Stimulated activated CD8-positive, alpha-beta memory T cell treated with anti-CD3 and anti-CD28 coated beads, Interleukin-4, amount 100 ng/mL, for 4 hours (primary cell): ENCODE data around the gene OLFML2B.
"Not testable (repeated sequence)": the region's sequence is repeated elsewhere in the genome, so short reads cannot be mapped to it uniquely, and the experiment has no call there.

Experiments
- DNase-seq, 2 donors: peaks; one replicate each; pipeline ENCODE4 v3.0.0-alpha.2; 2020; ENCODE audit warnings: low read depth in 2 of 2, low spot score in 1 of 2

Gene OLFML2B

GRCh38 chr1:162023547-162024501 lies at the start of gene OLFML2B:
TSS of gene OLFML2B (minus strand) at chr1:162023869. CDS start at chr1:162023430, 439 bp downstream.
- DNase-seq, result no peak

- DNase-seq, result no peak
Observed at GRCh38 chr1:162072740-162073139, 49.1 kb upstream of the OLFML2B start.

DNA sequence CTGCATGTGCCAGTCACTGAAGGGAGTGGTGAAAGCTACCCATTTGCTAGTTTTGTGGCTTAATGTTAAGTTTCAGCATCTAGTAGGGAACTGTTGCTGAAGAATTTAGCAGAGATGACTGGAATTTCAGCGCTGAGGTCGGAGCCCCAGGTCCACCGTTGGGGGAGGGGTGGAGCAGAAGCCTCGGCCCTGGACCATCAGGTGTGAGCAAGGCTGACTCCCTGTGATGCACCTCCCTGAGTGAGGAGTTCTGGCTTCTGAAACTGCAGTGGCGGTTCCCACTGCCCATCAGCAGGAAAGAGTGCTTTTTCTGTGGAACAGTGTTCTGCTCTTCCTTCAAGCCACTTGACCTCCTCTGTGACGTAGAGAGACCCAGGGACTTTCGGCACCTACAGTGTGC lies 47.2 kb upstream of the OLFML2B start:
- DNase-seq, result no peak

DNA sequence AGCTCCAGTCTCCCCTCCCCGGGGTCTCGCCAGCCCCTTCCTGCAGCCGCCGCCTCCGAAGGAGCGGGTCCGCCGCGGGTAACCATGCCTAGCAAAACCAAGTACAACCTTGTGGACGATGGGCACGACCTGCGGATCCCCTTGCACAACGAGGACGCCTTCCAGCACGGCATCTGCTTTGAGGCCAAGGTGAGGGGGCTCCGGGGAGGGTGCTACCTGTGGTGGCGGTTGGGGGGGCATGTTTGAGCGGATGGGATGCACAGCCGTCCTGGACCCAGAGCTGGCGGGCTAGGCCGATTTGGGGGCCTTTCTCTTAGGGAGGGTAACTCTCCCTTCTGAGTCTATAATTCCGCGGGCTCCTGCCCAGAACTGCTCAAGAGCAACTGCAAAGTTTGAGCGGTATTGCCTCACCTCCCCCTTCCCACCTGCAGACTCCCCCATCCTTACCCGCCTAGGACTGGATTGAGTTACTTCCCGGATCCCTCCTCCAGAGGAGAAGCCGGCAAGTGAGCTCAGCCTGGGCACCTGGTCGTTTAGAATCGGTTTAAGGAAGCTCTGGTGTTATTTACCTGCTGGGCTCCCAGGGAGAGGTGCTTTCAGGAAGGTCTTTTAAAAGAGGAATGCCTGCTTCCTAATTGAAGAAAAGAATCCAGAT lies 46.6 kb upstream of the OLFML2B start:
- DNase-seq, result no peak

DNA sequence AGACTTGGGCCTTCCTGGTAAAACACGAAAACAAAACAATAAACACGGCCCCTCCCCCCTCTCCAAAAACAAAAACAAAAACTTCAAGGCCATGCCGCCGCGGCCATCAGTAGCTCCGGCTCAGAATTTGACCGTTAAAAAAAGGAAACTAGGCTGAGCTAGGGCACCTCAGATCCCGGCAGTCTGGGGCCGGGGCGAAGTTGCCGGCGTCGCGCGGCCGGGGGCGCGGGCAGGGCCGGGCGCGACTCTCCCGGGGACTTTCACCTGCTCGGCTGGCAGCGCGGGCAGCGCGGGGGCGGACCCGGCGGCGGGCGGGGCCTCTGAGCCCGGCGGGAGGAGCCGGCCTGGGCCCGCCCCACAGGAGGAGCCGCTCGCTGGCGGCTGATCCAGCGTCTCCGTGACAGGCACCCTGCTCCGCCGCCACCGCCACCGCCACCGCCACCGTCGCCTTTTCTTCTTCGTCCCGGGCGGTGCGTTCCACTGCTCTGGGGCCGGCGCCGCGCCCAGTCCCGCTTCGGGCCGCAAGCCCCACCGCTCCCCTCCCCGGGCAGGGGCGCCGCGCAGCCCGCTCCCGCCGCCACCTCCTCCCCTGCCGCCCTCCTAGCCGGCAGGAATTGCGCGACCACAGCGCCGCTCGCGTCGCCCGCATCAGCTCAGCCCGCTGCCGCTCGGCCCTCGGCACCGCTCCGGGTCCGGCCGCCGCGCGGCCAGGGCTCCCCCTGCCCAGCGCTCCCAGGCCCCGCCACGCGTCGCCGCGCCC lies 45.8 kb upstream of the OLFML2B start, which contains the start of gene NOS1AP:
NOS1AP (plus strand) TSS at position 358 of the 760 bp plus-strand sequence. CDS start 487 bp downstream, outside the sequence.
- peak; percentile 50 to 53 for DNase-seq

DNA sequence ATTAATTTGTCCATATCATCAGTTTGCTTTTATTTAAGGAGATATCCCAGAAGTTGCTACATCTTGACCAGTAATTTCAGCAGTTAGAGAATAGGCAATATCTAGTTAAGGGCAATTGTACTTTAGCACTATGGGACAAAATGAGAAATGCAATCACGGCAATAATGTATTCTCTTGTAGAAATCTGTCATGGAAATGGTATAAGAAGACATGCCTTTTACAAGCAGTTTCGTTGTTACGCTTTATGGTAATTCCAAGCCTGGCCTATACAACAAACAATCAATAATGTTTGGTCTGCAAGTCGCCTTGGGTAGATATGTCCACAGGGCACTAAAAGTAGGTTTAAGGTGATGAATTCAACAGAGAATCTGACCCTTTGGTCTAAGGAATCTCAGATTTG lies 44.6 kb upstream of the OLFML2B start:
- DNase-seq, result no peak

DNA sequence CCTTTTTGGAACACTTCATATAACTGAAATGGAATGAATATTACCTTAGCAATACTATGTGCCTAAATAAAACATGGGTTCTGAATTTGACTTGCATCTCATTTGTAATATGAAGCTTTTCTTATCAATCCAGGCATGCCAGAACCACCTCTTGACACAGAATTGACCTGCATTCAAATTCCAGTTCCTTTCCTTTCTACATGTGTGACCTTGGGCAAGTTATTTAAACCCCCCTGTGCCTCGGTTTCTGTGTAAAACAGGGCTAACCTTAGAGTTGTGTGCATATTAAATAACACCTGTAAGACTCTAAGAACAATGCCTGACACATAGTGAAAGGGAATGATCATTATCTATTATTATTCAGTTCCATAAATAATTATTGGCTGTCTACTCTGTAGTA lies 43.8 kb upstream of the OLFML2B start:
- DNase-seq, result no peak

- not testable (repeated sequence) for DNase-seq
Observed at GRCh38 chr1:162066836-162067235, 43.2 kb upstream of the OLFML2B start.

DNA sequence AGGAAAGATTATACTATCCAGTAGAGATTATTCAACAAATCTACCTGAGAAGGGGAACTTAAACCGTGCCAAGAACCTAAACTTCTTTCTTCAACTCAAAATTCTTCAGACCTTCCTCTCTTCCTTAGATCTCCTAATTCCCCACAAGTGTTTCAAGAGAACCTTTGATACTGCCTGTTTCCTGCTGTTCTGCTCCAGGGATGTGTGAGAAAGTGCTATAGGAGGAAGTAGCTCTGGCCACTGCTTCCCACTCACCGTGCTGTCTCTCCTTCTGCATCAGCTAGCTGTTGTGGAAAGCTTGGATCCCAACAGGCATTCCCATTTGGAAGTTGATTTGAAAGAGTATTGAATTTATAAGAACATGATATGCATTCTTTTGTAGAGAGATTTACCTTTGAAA lies 41.3 kb upstream of the OLFML2B start:
- DNase-seq, result no peak

- DNase-seq, result no peak
Observed at GRCh38 chr1:162062542-162063015, 38.9 kb upstream of the OLFML2B start.

DNA sequence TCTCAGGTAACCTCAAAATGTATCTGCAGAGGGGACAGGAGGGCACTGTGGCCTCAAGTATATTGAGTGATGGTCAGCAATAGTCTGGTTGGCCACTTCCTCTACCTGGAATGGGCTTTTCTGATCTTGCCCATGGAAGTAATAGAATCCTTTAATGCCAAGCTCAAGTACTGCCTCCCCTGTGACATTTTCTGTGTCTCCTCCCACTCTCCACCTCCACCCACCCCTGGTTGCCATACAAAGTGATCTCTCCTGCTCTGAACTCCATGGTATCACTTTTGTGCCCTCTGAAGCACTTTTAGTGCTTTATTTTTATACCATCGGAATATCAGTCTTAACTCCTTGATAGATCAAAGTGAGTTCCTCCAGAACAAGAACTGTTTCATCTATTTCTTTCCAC lies 36.6 kb upstream of the OLFML2B start:
- DNase-seq, result no peak

DNA sequence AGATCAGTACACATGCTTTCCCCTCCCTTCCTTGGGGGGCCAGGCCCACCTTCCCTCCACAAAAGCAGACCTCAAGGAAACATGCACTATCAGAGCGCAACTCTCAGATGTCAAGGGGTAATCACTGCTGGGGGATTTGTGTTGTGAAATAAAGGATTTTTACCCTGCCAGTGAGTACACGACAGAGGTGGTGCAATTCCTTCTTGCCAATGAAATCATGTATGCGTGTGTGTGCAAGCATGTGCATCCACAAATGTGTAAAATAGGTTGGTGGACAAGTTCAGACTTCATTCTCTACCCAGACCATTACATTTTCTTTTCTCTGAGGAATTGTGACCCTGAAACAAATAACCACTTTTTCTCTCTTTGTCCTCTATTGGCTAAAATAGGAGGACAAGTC lies 36.1 kb upstream of the OLFML2B start:
- DNase-seq, result no peak

DNA sequence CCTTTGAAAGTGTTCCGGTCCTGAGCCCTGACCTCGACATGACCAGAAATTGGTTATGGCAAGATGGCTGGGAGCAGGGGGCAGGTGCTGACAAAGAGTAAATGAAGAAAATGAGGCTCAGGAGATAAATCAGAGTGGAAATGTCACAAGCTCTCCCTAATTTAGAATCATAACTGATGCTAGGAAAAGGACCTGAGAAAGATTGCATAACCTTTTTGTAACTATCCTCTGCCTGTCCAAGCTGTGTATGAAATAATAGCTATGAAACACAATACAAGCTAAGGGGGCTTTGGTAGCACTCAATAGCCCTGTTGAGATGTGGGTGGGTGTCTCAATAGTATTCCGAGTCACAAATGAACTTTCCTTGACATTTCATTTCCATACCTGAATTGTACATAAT lies 32.9 kb upstream of the OLFML2B start:
- no peak for DNase-seq

- no peak for DNase-seq
Observed at GRCh38 chr1:162056043-162056442, 32.4 kb upstream of the OLFML2B start.

DNA sequence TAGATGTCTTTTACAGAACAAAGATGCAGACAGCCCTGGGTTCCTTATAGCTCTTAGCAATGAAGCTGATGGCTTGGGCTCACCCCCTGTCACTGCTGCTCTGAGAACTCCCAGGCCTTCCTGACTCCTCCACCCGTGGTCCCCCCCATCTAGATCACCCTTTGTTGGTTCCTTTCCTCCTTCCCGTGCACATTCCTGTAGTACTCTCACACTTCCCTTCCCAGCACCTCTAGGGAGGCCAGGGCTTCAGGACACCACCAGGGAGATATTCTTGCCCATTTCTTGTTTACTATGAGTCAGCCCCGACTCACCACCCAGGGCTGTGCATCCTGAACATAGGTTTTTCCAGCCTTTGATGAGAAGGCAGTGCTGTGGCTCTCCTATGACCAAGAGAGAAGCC lies 31.4 kb upstream of the OLFML2B start:
- DNase-seq, result no peak

DNA sequence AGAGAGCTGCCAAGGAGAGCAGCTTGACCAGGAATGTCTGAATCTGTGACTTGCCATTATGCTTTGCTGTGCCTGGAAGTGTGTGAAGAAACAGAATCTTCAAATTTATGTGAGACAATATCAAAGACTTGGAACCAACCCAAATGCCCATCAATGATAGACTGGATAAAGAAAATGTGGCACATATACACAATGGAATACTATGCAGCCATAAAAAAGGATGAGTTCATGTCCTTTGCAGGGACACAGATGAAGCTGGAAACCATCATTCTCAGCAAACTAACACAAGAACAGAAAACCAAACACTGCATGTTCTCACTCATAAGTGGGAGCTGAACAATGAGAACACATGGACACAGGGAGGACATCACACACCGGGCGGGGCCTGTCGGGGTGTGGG lies 30.3 kb upstream of the OLFML2B start:
- not testable (repeated sequence) for DNase-seq

DNA sequence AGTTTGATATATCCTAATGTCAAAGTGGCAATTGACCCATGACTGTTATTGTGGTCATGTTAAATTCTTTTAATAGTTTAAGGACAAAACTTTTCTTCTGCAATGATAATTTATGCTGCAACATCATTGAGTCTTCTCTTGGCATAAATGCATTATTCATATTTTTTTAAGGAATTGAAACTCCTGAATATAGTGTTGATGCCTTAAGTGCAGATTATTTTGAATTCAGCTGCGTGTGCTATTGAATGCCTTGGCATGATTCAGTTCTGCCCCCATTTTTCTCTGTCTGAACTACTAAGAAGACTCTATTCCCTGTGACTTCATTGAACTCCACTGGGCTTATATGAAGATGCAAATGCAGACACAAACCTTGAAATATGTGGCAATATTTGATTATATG lies 23.3 kb upstream of the OLFML2B start:
- no peak for DNase-seq

GRCh38 chr1:162042361-162042760 lies 18.7 kb upstream of the OLFML2B start:
- DNase-seq, result no peak

DNA sequence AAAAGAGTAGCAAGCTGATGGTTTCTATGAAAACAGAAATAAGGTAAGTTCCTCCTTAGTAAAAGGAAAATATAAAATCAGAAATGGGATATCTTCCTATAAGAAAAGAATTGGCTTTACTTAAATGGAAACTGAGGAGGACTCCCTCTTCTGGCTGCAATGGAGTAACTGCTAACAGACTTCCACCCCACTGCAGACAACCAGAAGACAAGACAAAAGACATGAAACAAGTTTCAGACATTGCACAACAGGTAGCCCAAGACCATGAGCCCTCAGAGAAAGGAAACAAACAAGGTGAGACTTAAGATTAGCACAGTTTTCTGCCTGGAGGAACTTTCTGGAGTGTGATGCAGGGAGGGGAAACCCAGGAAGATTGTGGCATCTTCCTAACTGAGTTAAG lies 17.0 kb upstream of the OLFML2B start:
- no peak for DNase-seq

- DNase-seq, result no peak
Observed at GRCh38 chr1:162040001-162040400, 16.3 kb upstream of the OLFML2B start.

DNA sequence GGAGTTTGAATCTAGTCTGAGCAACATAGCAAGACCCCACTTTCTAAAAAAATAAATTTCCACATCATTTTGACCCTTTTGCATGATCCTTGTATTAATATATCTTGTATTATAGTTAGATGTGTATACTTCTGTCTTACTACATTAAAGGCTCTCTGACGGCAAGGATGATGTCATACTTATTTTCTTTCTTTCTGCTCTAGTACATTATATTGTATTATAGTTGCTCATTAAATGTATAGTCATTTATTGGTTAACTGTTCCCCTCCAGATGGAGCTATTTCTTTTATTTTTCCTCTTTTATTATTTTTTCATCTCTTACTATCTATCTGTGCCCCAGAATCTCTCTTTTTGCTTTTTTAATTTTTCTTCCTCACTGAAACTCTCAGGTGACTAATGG lies 15.0 kb upstream of the OLFML2B start:
- DNase-seq, result no peak
